IPS DF 4.7 (cell line): ENCODE results near the gene STUM.

Experiments used
- DNase-seq: peaks from one replicate; pipeline ENCODE4 v3.0.0-alpha.2; 2013; ENCODE audit warnings: low spot score; ENCODE audit errors: extremely low read depth

Gene STUM

DNA sequence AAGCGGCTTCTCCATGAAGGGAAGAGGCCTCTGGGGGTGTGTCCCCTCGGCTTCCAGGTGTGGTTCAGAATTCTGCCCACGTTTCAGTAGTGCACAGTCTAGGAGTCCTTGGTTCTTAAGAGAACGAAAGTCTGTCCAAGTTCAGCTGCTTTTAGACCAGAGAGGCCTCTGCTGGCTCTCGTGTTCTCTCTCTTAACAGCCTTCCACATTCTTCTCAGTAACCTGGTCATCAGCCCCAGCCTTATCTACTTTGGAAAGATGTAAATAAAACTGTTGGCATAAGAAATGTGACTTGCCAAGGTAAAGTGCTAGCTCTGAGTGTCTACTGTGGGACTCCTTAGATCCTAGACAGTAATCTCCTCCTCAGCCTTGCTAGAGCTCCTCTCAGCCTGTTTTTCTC is 15.3 kb upstream of the STUM start:
- DNase-seq: no peak

DNA sequence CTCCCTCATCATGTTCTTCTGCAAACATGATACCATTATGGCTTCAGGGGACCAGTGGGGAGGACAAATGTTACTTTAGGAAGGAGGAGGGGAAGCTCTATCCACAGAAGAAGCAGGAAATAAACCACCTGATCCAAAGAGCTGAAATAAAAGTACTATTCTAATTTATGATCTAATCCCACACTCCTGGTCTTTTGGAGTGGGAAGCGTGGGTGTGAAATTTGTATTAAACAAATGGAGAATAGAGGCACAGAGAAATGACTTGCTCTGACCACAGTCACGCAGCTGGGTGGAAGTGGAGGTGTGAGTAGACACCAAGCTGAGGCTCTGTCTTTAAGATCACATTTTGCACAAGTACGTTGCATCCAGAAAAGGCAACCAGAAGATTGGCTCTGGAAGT is 14.5 kb upstream of the STUM start:
- no peak for DNase-seq

DNA sequence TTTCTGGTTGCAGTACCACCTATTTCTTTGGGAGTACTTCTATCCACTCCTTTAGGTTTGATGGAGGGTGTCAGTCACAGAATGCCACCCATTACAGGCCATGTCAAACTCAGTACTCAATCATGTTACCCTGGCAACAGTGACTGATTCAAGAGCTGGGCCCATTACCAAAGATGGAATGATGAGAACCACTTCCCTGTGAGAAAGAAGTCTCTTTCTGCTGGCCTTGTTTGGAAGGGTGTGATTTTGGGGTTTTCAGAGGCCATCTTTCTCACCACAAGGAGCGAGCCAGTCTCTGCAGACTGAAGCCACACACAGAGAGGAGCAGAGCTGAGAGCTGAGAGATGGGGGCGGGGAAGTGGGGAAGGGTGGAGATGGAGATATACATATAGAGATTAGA is 13.9 kb upstream of the STUM start:
- no peak for DNase-seq

DNA sequence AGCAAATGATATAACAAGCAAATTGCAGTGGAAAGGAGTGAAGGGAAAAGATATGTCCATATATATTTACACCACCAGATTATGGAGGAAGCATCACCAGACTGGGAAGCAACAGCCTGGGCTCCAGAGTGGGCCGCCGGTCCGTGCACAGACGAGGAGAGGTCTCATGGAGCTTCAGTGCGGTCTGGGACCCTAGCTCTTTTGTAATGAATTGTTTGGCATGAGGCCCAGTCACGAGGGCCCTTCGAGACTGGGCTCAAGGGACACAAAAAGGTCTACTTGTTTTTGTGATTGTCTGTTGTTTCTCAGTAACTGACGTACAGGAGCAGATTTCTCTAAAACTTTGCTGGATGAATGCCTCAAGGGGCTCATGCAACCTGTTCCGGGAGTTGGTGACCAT is 12.9 kb upstream of the STUM start:
- DNase-seq: no peak

DNA sequence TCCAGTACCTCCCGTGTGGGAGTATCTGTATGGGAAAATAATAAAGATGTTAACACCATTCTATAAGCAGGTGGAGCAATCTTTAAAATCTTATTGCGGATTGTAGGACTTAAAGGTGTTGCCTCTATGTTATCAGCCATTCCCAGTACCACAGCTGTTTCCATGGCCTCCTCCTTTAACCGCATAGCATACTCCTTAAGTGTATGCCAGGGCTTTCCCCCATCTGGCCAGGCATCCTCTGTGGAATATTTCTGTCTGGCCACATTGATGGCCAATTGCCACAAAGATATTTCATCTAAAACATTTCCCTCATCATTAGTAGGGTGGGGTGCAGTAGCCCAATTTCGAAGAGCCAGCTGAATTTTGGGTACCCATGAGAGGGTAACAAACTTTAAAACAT is 7.3 kb upstream of the STUM start:
- no peak for DNase-seq

DNA sequence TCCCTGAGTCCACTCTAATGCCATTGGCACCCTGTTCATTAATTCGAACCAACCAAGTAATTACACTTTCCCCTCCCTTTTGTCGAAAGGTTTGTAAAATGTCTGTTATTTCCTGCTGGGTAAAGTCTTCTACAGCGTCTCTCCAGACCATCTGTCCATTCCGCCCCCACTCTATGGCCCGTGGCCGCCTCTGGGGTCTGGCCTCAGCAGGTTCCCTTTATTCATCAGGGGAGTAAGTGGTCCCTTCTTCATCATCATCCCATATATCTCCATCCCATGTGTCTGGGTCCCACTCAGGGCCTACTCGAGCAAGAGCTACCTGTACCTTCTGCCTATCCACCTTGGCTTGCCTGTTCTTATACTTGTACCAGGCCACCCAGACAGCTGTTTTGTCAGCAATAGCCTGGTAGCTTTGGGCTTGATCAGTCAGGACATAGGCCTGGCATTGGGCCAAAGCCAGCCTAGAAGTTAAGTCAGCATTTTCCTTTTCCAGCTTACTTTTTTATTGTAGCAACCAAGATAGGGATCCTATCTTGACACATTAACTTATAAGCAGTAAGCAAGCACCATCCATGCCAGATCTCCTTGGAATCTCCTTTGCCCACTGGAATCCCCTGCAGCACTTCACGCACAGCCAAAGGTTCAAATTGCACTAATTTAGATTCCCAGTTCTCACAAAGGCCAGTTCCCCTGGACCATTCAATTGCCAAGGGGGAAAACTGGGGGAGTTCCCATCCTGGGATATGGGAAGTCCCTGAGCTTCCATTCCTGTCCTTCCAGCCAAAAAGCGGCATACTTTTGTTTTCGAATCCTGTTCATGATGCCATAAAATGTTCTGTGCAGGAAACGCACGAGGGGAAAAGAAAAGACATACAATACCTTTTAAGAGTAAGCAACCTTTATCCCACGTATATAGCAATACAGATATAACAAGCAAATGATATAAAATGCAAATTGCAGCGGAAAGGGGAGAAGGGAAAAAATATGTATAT is 6.6 kb upstream of the STUM start:
- no peak for DNase-seq

DNA sequence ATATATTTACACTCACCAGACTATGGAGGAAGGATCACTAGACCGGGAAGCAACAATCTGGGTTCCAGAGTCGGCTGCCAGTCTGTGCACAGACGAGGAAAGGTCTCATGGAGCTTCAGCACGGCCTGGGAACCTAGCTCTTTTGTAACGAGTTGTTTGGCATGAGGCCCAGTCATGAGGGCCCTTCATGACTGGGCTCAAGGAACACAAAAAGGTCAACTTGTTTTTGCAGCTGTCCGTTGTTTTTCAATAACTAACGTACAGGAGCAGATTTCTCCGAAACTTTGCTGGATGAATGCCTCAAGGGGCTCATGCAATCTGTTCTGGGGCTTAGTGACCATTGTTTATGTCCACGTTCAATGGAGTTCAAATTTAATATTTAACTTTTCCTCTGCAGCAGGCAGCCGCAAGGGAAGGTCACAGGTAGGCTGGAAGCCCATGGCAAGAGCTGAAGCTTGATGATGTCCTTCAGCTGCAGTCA is 5.9 kb upstream of the STUM start:
- DNase-seq: no peak

DNA sequence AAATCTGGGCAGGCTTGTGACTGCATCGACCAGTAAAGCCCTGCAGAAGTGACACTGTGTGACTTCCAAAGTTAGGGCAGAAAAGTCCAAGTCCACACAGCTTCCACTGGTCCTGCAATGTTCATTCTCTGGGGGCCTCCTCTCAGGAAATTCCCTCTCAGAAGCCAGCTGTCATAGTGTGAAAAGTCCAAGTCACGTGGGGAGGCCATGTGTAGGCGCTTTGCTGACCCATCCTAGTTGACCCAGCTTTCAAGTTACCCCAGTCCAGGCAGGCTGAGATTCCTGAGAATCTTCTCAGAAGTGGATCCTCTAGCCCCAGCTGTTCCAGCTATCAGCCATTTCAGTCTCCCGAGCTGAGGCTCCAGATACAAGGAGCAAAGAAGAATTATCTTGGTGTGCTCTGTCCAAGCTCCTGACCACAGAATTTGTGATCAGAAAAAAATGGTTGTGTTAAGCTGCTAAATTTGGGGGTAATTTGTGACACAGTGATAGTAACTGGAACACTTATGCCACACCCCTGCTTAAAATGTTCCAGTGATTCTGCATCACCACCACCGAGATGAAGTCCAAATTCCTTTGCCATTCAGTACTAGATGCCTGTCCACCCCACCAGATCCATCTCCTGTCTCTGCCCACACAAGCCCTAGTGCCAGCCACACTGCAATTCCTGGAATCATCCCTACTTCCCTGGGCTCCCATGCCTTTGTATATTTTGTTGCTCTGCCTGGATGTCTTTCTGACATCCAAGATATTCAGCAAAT is 2.5 kb upstream of the STUM start:
- no peak for DNase-seq

DNA sequence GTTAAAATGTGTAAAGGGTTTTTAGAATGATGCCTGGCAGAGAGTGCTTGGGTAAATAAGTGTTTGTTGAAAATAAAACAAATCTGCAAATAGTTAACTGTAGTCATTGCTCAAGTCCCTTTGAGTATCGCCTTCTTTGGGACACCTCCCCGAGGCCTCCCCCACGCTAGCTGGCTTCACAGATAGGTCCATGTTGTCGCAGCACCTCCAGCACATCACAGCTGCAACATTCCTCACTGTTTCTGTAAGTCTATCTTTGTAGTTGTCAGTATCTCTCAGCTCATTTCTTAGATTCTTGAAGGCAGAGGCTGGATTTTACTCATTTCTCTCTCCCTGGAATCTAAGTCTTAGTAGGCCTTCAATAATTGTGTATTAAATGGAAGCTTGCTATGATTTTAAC is 1.6 kb upstream of the STUM start:
- DNase-seq: no peak

DNA sequence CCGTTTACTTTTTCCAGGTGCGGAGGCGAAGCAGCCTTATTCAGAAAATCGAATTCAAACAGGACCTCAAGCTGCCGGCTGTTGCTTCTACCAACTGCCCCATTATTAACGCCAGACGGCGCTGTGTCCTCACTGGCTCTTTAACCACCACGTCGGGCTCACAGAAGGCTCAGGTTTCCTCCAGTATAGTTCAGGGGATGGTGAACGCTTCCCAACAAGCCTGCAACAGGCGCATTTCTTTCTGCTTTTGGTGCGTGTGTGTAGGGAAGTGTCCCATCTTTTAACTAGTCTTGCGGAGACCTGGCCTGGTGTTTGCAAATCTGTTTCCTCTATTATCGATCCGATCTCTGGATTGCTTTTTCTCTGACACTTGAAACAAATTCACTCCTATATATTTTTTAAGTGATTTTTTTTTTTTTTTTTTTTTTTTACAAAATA is 791 bp upstream of the STUM start:
- DNase-seq: no peak

DNA sequence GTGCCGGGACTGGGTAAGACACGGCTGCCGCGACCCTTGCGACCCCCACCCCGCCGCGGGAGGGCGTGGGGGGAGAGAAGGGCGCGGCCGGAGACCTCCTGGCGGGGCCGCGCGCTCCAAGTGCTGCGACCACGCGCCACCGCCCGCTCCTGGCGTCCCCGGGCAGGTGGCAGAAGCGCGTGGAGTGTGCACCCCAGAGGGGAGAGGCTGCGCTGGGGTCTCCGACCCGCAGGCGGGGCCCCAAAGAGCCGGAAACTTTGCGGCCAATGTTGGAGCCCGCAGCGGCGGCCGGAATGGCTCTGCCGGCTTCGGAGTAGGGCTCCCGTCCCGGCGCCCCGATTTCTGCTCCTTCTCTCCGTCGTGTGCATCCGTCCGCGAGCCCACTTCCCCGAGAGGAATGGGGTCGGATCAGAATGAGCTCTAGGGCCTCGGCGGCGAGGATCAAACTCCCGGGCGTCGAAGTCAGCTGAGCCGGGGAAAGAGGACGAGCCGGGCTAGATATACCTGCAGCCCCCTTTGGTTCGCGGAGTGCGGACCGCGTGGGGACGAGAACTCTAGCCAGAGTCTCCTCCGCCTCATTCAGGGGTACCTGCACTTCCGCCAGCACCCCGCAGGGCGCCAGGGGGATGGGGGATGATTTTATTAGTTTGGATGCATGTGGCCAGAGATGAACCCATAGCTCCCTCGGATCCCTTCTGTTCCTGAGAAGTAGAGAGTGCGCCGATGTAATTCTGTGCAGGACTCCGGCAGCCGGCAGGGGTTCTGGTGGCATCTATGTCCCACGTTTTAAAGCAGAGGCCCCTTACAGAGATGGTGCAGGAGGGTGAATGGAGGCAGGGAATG is 751 bp downstream of the STUM start:
- DNase-seq: no peak

DNA sequence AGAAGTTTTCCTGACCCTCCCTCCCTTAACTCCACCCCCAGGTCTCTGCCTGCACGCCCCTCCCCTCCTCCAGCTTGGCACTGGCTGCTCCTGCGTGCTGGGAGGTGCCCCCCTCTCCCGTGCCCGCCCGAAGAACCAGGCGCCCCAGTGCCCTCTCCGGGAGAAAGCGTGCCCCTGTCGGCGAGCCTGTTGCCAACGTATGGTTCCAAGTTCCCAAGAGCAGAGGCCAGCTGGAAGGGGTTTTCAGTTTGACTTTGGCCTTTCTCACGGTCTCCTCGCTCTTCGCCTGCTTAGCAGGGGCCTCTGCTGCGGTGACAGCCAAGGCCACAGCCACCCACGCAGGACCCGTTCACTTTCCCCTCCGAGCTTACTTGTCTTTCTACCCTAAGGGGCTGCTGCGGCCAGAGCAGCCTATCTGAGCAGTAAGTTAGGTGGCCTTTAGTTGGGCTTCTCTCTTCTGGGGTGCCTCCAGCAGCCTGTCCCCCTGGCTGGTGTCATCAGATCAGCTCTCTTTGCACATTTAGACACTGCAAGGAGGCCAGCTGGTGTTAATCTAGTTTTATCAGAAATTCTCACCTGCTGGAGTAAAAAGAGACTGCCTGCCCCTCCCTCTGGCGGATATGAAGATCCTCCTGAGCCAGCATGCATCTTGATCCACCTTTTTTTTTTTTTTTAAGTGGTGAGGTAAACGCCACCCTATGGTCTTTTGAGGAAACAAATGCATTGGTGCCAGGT is 1.5 kb downstream of the STUM start:
- no peak for DNase-seq

DNA sequence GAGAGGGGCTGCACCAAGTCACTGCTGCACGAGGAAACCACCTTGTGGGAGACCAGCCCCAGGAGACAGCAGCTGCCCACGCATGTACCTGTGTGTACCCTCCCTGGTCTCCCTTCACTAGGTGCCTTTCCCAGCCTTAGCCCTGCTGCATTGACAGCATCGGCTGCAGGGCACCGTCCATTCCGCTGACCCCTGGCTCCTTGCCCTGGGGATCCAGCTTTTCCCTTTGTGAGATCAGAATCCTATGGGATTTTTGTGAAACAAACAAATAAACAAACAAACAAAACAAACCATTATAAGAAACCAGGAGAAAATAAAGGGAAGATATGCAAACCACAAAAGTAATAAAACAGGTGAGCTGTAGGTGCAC is 2.1 kb downstream of the STUM start:
- no peak for DNase-seq

DNA sequence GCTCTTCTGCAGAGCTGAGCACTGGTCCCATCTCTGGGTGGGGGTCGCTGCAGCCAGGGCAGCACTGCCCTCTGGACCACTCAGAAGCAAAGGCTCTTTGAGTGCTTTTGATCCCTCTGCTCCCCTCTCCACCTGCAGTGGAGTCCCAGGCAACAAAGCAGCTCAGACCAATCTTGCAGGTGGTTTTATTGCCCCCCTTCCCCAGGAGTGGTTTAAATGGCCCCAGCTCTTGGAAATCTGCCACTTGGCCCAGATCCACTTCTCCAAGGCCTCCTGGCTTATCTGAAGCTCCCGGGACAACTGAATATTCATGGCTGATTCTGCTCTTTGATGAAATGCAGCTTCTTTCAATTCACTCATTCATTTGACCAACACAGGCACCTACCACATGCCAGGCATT is 2.7 kb downstream of the STUM start:
- DNase-seq: no peak

DNA sequence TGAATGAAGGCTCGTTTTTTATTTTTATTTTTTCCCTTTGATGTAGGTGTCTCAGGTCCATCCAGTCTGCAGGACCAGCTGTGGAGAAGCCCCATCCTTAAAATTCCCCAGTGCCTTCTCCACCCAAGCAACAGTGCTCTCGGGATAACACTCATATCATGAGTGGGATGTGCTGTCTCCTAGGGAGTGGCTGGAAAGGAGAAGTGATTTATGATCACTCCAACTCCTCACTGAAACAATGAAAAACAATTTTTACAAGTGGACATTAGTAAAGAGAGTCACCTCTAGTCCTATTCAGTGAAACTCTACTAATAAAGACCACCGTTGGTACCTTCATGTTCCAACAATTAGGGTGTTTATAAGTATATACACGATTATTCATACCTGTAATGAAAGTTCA is 3.5 kb downstream of the STUM start:
- DNase-seq: no peak

DNA sequence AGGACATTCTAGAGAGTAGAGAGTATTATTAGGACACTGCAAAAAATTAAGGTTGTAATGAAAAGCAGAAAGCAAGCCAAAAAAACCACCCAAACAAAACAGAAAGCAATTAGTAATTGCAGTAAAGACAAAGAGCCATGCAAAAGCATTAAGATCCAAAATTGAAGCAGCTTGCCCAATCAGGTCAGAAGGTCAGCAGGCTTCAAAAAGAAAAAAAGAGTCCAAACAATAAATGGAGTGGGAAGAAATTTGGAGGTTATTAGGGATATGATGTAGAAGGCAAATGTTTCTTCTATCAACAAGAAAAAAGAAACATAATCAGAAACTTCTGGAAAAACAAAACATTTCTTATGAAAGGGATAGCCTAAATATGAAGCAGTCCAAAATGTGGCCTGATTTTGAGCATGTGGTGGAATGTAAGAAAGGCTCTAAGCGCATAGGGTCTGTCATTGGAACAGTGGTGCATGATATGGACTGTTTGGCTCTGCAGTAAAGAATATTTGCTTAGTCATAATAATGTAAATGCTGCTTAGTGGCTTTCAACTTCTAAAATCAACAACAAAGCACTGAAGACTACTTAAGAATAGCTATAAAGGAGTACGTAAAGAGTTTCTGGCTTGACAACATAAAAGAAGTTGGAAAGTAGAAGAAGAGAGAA is 4.8 kb downstream of the STUM start:
- no peak for DNase-seq

DNA sequence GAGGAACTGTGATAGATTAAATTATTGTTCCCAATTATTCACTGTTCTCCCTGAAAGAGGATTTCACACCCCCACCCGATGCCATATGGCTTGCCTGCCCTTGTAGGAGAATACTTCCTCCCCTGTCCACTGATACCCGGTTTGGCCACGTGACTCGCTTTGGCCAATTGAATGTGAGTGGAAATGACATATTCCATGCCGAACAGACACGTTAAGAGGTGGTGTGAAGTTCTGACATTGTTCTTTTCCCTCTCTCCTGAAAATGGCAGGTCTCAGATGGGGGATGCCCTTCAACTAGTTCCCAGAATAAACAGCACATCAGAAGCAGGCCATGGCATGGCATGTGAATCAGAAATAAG is 5.3 kb downstream of the STUM start:
- DNase-seq: no peak

DNA sequence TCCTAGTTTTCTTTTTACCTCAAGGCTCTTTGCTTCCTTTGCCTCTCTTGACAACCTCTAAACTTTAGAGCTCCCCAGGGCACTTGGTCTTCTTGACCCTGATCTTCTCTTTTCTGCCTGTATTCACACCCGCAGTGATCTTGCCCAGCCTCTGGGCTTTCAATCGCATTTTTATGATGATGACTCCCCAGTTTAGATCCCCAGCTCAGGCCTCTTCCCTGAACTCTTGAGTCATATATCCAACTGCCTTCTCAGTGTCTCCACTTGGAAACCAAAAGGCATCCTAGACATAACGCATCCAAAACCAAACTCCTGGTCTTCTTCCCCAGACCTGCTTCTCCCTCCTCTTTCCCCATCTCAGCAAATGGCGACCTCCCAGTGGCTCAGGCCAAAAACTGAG is 6.5 kb downstream of the STUM start:
- no peak for DNase-seq

DNA sequence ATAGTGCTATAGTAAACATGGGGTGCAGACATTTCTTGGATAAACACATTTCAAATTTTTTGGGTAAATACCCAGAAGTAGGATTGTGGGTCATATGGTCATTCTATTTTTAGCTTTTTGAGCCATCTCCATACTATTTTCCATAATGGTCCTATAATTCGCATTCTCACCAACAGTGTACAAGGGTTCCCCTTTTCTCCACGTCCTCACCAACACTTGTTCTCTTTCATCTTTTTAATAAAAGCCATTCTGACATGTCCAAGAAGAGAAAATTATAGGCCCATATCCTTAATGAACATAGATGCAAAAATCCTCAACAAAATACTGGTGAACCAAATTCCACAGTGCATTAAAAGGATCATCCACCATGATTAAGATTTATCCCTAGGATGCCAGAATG is 8.9 kb downstream of the STUM start:
- DNase-seq: no peak

DNA sequence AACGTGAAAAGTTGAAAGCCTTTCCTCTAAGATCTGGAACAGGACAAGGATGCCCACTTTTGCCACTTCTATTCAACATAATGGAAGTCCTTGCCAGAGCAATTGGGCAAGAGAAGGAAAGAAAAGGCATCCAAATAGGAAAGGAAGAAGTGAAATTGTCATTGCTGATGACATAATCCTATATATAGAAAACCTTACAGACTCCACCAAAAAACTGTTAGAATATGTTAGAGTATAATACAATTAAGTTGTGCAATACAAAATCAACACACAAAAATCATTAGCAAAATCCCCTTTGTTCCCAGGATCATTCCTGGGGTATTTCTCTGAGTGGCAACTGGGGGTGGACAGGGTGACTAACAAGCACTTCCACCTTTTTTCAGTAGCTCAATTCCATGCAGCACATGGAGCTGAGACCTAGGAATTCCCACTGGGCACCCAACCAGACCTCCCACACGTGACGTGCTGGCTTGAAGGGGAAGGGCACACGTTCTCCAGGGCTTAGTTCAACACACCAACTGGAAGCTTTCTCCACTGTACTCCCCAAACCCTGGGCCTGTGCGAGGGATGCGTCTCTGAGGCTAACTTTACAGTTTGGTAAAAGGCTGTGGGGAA is 9.6 kb downstream of the STUM start:
- DNase-seq: no peak
